ENCODE data around the gene MAPK4.

MAPK4 gene

DNA sequence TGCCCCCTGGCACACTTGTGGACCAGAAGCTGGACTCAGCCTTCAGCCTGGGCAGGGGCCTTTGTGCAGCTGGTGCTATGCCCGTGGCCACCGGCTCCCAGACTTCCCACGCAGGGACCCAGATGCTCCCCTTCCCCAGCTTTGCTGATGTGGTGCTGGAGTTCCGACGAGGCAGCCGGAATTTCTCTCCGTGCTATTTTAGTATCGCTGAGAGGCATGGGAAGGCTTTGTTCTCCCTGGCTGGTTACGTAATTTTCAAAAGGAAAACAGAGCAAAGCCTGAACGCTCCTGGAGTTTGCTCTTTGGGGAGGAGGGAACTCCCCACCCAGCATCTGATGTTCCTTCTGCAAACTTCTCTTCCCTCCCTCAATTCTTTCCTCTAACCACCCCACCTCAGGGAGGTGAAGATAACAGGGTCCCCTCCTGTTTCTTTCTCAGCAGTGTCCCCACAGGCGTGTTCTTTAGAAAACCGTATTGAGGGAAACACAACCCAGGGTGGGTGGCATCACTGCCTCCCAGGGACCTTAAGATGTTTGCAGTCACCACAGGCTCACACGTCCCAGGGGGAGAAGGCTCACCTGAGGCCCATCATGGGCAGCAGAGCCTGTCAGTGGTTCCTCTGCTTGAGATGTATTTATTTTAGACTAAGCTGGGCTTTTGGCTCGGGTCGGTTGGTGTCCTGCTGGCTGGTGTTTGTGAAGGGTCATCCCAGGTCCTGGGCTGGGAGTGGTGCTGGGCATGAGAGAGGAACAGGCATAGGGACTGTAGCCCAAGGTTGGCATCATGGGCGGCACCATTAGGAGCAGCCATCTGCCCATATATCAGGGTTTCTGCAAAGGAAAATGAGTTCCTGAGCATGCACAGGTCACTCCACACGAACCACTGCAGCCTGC, 95.0 kb downstream of the MAPK4 start:
- peak; percentile 65 for DNase-seq

DNA sequence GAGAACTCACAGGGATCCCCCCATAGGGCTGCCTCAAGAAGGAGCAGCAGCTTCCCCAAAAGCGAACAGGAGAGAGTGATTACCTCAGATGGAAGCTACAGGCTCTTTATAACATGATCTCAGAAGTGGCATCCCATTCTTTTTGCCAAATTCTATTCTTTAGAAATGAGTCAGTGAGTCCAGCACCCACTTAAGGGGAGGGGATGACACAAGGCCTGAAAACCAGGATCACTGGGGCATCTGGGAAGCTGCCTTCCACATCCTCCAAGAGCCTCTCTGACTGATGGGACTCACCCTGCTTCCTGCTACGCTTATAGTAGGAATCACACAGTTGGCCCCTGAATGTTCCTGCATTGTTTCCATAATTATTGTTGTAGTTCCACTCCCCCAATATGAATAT, 96.5 kb downstream of the MAPK4 start:
- DNase-seq: no peak

DNA sequence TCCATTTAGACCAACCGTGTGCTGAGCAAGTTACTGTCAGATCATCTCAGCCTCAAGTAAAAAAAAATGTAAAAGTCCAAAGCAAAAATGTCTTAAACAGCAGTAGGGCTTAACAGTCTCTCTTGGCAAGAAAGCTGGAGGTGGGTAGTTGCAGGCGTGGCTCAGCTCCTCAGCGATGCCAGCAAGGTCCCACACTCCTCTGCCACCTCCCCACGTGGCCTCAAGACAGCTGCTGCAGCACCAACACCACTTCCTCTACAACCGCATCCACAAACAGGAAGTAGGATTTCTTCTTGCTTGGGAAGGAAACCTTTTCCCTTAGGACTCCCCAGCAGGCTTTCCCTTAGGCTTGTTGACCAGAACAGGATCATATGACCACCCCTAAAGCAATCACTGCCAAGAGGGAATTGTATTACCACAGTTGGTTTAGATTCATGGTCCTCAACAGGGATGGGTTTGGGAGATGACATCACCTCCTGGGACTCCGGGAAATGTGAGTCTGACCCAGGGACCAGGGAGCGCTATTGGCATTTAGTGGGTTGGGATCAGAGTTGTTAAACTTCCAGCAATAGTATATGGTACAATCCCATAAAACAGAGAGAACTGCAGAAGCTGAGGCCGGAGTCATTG, 97.1 kb downstream of the MAPK4 start:
- DNase-seq: no peak

DNA sequence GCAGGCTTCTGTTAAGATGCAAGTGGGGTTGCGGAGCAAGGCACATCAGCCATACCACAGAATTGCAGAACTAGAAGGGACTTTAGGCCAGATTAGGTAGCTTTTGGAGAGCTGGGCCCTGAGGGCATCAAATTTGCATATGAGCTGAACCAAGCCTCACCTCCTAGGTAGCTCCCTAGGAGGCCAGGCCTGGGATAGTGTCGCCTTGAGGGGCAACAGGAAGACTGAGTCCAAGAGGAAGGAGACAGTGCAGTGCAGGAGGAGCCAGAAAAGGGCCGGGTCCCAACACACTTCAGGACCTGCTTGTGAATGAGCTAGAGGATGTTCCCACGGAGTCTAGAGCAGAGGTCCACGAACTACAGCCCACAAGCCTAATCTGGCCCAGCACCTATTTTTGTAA, 98.7 kb downstream of the MAPK4 start:
- DNase-seq: no peak

DNA sequence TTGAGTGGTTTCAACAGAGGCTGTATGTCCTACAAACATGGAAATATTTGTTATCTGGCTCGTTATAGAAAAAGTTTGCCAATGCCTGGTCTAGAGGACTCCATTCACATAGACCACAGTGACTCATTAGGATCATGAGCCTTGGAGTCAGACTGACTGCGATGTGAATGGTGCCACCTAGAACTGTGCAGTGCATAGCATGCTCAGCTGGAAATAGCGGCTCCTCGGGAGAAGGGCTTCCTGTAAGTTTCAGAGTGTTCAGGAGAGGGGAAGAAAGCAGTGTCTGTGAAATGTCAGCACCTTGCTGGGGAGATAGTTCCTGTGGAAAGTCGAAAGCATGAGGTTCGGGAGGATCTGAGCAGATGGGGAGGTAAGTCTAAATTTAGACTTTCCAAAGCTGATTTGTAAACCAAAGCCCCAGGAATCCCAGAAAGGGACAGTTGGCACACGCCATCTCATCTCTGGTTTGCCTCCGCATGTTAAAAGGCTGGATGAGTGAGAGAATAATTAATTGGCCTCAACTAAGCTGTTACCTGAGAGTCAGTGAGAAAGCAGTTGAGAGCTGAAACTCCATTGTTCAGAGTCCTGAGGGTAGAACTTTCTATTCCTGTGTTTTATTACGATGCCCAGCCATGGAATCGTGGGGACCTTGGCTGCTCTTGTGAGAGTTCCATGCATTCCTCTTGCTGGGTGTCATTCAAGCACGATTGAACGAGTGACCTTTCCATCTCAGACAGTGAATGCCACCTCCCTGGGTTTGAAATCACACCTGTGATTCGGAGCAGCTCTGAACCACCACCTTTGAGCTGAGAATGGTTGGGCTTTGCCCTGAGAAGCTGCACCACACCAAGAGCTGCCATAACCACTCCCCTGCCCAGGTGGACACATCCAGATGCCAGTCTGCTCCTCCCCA, 99.5 kb downstream of the MAPK4 start:
- DNase-seq: no peak

DNA sequence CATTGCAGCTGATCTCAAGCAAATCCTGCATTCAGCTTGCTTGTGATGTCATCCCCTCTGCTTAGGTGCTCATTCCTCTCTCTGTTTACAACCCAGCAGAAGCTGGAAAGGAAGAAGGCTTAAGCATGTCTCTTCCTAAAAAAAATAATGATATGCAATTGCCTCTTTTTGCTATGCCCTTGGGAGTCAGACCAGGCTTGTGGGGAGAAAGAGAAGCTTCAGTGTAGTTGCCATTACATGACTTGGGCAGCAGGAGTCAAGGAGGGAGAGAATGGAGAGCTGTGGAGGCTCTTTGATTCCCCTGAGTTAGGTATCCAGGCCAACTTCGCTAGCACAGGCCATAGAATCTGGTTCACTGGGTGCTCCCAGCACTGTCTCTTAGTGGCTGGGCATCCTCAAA, 101.1 kb downstream of the MAPK4 start:
- DNase-seq: no peak

DNA sequence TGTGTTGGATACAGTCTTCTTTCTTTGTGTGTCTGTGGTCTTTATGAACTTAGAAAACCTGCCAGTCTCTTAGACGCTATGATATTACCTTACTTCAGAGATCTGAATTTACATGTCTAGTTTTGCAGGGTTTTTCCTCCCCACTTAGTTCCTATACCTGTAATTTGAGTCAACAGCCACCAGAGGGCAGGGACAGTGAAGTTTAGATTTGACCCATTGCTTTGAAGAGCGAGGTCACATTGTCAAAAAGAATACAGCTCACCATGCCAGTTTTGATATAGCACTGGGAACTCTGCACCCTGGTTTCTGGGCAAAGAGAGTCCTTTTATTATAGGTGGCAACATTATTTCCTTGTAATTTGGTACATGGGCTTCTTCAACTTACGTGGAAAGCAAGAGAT, 102.3 kb downstream of the MAPK4 start:
- no peak for DNase-seq

DNA sequence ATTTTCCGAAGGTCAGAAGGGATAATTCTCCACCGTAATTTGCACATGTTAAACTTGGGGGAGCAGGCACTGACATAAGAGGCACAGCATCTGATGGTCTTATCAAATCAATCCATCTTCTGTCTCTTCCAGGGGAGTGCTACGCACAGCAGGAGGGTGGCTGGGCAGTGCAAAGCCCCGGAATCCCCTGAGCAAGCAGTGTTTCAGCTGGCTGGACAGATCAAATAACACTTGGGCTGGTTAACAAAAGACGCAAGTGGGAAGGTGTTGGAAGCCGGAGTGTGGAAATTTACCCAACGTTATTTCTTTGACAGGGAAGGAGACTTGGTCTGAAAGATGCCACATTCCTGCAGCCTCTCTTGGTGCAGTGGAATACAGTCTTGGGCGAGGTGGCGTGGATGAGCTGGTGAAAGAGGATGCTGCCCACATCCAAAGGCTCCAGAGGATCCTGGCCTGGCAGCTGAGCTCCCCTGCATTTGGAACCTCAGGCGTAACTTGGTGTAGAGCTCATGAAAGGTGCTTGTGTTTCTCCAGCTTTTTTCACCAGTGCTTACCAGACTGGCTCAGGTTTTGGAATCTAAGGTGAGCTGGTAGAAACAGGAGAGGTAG, 103.0 kb downstream of the MAPK4 start:
- DNase-seq: no peak

DNA sequence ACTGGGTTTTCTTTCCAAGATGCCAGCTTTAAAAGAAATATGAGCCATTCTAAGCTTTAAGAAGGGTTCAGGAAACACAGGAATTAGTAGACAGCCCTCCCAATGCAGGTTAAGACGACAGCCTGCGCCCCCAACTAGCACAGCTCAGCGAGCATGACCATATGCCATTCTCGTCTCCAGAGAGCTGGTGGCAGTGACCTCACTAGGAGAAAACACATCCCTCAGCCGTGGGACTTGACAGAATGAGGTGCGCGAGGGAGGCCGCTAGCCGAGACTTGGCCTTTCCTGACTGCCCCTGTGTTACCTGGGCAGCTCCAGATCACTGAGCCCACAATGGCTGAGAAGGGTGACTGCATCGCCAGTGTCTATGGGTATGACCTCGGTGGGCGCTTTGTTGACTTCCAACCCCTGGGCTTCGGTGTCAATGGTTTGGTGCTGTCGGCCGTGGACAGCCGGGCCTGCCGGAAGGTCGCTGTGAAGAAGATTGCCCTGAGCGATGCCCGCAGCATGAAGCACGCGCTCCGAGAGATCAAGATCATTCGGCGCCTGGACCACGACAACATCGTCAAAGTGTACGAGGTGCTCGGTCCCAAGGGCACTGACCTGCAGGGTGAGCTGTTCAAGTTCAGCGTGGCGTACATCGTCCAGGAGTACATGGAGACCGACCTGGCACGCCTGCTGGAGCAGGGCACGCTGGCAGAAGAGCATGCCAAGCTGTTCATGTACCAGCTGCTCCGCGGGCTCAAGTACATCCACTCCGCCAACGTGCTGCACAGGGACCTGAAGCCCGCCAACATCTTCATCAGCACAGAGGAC, 103.9 kb downstream of the MAPK4 start:
- DNase-seq: no peak

DNA sequence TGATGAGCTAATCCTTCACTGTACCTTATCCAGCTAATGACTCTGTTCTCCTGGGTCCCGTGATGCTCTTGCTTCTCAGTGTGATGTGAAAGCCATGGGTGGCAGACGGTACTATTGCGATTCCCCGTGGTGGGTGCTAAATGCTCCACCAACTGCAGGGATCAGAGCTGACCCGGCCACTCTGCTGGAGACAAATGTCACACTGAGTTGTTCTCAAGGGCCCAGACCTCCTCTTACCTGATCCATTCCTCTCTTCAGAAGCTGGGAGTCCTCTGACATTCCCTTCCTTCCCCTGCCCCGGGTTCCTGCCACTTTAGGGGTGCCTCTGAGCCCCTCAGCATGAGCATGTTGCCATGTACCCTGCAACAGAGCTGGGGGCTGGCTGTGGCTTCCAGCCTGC, 105.1 kb downstream of the MAPK4 start:
- DNase-seq: no peak

DNA sequence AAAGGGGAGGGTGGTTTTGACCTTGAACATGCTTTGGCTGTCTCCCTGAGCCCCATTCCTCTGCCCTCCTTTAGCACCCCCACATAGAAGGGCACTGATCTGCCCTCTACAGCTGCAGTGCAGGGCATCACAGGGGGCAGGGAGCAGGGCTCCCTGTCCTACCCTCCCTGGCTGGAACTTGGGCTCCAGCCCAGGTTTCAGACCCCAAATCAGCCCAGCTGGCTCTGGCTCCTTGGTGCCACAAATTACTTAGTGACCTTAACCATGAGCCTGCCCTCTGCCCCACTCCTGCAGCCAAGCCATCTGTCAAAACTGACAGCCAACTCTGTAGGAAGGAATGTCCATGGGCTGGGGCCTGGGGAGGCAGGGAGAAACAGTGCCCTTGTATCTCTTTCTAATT, 105.6 kb downstream of the MAPK4 start:
- DNase-seq: no peak

DNA sequence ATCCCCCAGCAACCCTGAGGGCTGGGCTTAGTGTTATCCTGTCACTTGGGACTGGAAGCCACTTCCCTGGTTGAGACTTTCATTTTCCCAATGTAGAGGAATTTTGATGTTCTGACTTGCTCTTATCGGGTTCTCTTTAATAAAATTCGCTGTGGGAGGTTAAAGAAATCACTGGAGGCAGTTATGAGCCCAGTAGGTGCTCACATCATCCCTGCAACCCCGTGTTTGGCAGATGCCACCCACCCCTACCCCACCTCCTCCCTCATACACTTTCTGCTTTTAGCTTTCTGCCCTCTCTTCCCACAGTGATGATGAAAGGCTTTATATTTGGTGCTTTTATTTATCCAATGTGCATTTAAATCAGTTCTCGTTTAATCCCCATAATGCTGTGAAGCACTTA, 106.6 kb downstream of the MAPK4 start:
- no peak for DNase-seq

DNA sequence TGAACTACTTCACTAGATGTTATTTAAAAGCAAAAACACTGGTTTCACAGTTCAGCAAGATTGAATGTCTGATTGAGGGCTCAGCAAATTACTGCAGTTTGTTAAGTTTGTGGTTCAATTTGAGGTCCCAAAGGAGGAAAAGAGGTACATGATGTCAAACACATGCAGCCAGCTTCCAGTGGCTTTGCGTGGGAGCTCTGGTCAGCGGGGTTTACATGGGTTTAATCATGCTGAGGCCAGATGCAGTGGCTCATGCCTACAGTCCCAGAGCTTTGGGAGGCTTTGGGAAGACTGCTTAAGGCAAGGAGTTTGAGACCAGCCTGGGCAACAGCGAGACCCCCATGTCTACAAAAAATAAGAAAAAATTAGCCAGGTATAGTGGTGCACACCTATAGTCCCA, 111.5 kb downstream of the MAPK4 start:
- no peak for DNase-seq

DNA sequence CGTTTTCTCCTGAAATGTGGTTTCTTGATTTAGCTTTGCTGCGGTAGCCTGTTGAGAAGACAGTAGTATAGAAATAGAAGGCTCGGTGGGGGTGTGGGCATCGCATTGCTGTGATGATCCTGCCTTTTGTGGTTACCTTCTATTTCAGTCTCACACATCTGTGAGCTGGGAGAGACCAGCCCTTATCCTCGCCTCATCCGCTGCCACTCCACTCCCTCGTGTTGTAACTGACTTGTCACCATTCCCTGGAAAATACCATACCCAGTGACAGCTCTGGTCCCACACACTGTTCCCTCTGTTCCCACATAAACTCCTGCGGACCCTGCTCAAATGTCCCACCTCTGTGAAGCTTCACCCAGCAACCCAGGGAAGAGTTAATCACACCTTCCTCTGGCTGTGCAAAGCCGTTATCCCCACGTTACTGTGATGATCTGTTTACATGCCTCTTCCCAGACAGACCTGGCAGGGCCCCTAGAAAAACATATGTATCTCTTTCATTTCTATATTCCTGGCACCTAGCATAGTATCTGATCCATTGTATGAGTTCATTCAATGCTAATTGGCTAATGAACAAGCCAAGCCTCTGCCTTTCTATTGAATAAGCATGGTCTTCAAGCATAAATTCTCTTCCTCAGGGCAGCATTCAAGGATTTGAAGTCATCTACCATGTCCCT, 114.6 kb downstream of the MAPK4 start:
- no peak for DNase-seq

DNA sequence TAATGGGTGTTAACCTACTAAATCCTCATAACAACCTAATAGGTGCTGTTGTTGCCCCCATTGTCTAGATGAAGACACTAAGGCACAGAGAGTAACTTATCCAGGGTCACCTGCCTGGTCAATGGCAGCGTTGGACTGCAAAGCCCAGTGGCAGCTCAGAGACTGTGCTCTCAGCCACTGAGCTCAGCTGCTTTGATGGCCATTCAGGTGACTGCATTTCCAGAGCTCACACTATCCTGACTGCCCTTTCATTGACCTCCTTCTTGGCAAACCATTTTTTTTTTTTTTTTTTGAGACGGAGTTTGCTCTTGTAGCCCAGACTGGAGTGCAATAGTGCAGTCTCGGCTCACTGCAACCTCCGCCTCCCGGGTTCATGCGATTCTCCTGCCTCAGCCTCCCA, 115.2 kb downstream of the MAPK4 start:
- DNase-seq: no peak

DNA sequence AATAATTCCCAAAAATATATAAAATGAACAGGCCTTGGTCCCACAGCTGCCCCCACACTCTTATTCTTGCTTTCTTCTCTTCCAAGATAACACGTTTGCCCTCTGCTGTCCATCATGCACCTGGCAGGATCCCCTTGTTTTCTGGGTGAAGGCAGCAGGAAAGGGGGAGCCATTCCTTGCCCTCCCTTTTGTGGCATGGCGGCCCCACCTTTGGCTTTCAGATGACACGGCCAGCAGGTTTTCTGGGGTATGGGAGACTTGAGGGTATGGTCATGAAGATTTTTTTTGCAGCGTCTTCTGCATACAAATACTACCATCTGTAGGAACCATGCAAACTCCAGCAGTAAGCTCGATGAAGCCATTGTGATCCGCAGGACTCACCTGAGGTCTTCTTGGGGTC, 118.8 kb downstream of the MAPK4 start:
- DNase-seq: no peak

DNA sequence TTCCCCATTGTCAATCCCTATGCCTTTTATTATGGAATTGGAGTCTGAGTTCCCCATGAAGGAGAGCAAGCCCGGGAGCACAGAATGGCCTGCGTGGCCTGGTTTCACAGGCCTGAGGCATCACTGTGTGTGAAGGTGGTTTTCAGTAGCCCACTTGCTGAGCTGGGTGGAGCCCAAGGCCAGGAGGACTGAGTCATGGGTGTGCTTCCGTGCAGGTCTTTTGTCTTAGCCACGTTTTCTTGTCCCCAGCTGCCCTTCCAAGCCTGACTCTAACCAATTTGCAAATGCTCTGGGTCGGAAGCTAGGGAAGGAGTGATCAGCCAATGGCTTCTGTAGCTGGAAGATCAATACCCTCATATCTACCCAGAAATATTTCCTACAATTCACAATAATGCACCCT, 119.2 kb downstream of the MAPK4 start:
- DNase-seq: no peak

DNA sequence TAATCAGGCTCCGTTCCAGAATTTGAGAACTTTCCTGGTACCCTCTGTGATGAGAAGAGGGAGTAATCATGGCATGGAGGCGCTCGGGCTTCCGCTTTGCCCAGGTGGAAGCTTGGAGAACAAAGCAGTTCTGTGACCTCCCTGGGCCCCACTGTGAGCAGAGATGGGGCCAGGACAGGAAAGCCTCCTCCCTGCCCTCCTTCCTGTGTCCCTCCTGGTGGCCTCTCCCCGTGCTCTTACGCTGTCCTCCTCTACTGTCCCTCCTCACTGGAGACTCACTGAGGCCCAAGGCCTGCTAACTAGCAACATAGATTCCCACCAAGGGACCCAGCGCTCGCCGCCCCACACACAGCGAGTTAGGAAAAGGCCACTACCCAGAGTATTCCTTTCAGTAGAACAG, 119.8 kb downstream of the MAPK4 start:
- DNase-seq: no peak

DNA sequence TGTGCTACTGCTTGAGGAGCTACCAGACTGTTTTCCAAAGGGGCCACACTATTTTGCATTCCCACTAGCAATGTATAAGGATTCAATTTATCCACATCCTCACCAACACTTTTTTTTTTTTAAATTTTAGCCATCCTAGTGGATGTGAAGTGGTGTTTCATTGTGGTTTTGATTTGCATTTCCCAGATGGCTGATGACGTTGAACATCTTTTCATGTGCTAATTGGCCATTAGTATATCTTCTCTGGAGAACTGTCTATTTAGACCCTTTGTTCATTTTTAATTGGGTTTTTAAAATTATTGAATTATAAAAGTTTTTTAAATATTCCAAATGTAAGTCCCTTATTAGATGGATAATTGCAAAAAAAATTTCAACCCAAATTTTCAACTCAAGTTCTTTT, 121.1 kb downstream of the MAPK4 start:
- no peak for DNase-seq

DNA sequence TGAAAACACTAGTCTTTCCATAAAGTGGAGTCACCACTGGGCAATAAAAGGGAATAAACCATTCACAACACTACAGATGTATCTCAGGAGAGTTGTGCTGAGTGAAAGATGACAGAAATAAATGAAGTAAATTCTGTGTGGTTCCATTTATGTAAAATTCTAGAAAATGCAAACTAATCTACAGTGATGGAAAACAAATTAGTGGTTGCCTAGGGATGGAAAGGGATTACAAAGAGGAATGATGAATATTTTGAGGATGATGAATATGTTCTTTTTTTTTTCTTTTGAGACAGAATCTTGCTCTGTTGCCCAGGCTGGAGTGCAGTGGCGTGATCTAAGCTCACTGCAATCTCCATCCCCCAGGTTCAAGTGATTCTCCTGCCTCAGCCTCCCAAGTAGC, 123.0 kb downstream of the MAPK4 start:
- no peak for DNase-seq

DNA sequence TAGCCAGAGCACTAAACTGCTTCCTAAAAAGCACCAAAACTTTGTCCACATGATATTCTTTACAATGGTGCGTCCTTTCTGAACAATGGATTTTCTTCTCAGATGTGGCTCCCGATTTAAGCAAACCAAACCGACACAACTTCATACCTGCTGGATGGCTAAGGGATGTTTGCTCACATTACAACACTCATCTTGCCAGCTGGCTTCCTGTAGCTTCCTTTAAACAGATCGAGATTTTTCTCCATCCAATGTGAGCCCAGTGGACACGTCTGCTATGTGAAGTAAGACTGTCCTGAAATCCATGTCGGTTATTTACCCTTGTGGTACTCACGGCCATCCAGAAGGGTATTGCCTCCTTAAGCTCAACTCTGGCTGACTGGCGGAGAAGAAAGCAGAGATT, 126.5 kb downstream of the MAPK4 start:
- no peak for DNase-seq

DNA sequence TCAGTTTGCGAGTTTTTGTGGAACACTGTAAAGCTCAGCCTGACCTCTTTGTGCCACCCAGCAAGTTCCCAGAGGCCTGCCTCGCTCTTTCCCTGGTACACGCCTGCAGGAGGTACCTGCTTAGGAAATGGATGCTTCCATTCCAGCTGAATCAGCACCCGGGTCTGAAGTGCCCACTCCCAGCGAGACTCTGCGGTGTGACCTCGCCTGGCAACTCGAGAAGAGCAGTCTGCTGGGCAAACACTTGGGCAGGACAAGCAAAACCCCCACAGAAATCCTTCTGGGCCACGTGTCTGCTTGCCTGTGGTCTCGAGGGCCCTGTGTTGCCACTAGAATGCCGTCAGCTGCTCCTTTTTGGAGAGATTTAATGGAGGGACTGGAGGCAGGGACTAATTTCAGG, 127.6 kb downstream of the MAPK4 start:
- no peak for DNase-seq
